ENCODE results near the gene C15orf61. TPM values are rescaled to one million over a fixed set of nuclear protein-coding genes. Genes with fewer than 3 reads are reported as not detected.

The C15orf61 gene
- total RNA-seq, result 1 to 10 TPM; 4.3 to 5.0 TPM

DNA sequence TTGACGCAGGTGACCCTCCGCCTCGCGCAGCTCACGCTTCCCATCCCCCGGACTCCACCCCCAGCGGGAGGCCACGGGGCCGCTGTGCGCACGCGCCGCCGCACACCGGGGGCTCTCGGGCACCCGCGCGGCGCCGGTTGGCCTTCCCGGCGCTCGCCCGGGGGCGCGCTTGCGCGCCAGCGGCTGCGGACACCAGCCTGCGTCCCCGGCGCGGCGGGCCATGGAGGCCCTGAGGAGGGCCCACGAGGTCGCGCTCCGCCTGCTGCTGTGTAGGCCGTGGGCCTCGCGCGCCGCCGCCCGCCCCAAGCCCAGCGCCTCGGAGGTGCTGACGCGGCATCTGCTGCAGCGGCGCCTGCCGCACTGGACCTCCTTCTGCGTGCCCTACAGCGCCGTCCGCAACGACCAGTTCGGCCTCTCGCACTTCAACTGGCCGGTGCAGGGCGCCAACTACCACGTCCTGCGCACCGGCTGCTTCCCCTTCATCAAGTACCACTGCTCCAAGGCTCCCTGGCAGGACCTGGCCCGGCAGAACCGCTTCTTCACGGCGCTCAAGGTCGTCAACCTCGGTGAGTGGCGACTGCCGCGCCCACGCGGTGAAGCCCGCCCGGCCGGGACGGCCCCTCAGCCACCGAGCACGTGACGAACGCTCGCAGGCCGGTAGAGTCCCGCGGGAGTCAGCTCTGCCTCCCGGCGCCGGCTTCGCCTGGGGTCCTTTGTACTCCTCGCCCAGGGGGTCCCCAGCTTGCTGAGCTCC is at the start of gene C15orf61:
Gene C15orf61, plus strand, starts transcription at position 103 of the 754 bp plus-strand sequence. Its CDS starts 118 bp downstream, at position 221.

DNA sequence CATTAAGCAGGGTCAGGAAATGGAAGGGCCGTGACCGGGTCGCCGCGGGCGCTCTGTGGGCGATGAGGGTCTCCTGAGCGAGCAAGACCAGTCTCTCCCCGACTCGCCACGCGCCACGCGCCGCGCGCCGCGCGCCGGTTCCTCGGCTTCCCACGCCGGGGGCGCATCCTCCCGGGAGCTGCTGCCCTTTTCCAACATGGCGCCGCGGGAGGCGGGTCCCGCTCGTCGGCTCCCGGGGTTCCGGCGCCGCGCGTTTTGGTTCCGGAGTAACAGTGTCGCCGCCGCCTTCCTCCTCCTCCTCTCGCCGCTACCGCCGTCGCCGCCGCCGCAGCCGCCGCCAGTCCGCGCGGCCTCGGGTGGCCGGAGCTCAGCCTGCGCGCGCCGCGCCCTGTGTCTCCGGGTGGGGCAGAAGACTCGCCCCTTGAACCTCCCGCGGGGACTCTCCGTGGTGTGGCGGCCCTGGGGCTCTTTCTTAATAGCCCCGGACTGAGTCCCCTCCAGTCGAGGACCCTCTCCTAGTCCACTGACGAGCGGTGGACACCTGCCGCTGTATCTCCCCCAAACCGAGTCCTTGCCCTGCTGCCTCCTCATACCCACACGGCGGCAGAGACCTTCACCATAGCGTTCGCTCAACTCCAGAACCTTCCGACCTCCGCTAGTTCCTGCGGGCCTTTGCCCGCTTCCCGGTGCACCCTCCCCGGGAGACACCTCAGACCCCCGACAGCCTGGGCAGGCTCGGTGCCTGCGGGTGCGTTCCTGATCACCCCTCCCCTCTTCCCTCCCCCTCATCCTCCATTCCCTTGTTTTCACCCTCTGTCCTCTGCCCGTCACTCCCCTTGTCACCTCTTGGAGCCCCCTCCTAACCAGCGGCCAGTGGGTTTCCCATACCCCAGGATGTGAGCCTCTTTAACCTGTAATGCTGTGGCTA is 21.8 kb downstream of the C15orf61 start, which contains the start of gene MAP2K5:
Gene MAP2K5, plus strand, starts transcription at position 284 of the 928 bp plus-strand sequence. Its CDS starts 633 bp downstream, at position 917.

Other genes starting within 250 kb of the C15orf61 start
- 10 to 100 TPM; 19.0 to 20.8 TPM for gene MAP2K5, start 21.6 kb downstream of the C15orf61 start, total RNA-seq

All from activated naive CD4-positive, alpha-beta T cell treated with anti-CD3 and anti-CD28 coated beads, Interleukin-2, amount 10 ng/mL, durations not matched to agents 5 hours and 36 hours (primary cell).